ENCODE results near the gene WDR5.

The WDR5 gene

DNA sequence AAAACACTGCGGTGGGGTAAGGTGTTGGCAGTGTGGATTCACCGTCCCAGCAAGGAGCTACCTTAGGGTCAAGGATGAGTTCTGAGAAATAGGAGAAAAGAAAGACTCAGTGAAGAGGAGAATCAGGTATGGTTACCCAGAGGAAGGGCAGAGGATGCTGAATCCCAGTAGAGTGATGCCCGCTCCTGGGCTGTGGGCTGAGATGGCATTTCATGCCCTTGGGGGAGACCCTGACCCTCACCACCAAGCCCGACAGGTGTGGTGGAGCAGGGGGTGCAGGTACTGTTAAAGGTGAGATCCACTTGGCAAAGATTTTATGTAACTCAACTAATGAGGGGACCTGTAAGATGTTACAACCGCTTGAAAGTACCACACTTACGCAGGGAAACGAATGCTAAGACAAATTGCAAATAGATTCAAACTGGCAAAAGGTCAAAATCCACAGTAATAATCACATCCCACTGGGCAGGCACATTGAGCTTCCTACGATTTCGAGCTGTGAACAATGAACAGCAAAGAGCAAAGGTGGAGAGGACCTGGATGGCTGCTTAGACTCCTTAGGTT, 26.4 kb downstream of the WDR5 start:
- H3K27ac Mint-ChIP-seq: no peak overlapping the region
- H3K4me3 Mint-ChIP-seq: no peak overlapping the region

DNA sequence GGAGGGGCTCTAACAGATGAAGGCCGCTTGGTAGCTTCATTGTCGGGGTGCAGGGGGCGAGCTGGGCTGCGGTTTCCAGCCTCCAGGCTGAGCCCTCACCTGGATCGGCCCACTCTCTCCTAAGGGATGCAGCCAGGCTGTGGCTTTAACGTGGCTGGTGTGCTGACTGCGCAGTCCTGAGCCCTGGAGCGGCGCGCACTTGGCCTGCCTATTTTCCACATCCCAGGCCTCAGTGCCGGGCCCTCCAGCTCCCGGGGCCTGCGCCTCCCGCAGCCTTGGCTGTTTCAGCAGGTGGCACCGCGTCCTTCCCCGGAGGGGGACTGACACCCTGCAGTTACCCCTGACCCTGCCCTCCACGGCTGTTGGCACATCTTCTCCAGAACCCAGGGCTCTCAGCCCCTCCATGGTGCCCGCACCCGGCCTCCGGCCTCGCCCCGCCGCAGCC, 27.1 kb downstream of the WDR5 start:
- no peak overlapping the region for H3K27ac Mint-ChIP-seq
- peaks cover 24% of the 10 kb centered on the region for H3K4me1 Mint-ChIP-seq
- no peak for DNase-seq (ENCODE audit: low spot score in 2 of 2)
- ATAC-seq: no peak
- peaks cover 42% of the 10 kb centered on the region for H3K36me3 Mint-ChIP-seq
- H3K9me3 Mint-ChIP-seq: no peaks in the 10 kb centered on the region
- no peak overlapping the region for H3K4me3 Mint-ChIP-seq

More for the DNA sequence above, 26.4 kb downstream of the WDR5 start:
- Mint-ChIP-seq H3K36me3 (peaks cover 48% of the 10 kb centered on the region), H3K4me1 (peaks cover 24% of the 10 kb centered on the region), H3K9me3 (no peaks in the 10 kb centered on the region)
- no peak for ATAC-seq
- DNase-seq (ENCODE audit: low spot score in 2 of 2): no peak

DNA sequence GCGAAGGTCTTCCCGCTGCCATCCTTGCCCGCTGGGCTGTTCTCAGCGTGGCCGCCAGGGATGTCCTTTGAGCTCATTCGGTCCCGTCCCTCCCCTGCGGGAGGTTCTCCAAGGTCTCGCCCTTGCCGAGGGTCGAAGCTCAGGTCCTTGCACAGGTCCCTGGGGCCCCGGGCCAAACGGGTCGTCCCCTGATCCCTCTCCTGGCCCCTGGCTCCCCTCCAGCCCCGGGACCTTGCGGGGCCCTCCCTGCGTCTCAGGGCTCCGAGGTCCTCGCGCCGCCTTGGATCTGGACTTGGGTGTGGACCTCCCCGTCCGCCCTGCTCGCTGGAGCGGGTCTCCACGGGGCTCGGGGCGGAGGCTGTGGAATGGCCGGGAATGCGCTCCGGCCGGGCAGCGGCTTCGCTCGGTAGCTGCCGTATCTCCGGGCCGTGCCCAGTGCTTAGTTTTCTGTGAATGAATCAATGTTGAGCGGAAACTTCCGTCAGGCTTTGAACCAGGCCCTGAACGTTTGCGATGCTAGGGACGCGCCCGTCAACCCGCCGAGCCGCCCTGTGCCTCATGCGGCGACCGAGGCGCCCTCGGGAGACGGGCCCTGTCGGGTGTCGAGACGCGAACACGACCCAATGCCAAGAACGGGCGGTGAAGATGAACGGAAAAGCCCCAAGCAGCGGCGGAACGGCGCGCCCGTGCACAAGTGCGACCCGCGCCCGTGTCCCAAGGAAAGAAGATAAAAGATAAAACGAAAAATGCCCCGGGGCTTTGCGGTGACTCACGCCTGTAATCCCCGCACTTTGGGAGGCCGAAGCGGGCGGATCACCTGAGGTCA, 27.7 kb downstream of the WDR5 start:
- Mint-ChIP-seq H3K36me3 (peaks cover 36% of the 10 kb centered on the region), H3K9me3 (no peaks in the 10 kb centered on the region), H3K4me3 (no peak overlapping the region), H3K4me1 (peaks cover 24% of the 10 kb centered on the region), H3K27ac (no peak overlapping the region)
- ATAC-seq: peak; percentile 52
- DNase-seq (ENCODE audit: low spot score in 2 of 2): peak; percentile 65 to 84

DNA sequence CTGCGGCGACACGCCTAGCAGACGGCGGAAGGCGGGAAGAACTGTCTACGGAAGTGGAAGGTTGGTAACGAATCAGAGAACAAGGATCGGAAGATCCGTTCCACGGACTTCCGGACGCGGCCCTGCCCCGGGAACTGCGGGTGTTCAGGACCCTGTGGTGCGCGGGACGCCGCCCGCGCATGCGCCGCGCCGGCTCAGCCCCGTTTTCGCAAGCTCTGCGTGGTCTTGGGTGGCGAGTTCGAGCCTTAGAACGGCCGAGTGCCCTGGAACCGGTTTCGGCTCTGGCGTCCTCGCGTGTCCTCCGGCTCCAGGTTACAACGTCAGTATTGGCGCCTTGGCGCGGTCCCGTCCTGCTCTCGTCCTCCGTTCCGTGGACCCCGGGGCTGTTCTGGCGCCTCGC, 29.0 kb downstream of the WDR5 start:
- DNase-seq (ENCODE audit: low spot score in 2 of 2) (no peak), ATAC-seq (no peak)
- Mint-ChIP-seq H3K27ac (no peak overlapping the region), H3K4me3 (no peak overlapping the region), H3K36me3 (peaks cover 23% of the 10 kb centered on the region), H3K4me1 (peaks cover 24% of the 10 kb centered on the region), H3K9me3 (no peaks in the 10 kb centered on the region)

DNA sequence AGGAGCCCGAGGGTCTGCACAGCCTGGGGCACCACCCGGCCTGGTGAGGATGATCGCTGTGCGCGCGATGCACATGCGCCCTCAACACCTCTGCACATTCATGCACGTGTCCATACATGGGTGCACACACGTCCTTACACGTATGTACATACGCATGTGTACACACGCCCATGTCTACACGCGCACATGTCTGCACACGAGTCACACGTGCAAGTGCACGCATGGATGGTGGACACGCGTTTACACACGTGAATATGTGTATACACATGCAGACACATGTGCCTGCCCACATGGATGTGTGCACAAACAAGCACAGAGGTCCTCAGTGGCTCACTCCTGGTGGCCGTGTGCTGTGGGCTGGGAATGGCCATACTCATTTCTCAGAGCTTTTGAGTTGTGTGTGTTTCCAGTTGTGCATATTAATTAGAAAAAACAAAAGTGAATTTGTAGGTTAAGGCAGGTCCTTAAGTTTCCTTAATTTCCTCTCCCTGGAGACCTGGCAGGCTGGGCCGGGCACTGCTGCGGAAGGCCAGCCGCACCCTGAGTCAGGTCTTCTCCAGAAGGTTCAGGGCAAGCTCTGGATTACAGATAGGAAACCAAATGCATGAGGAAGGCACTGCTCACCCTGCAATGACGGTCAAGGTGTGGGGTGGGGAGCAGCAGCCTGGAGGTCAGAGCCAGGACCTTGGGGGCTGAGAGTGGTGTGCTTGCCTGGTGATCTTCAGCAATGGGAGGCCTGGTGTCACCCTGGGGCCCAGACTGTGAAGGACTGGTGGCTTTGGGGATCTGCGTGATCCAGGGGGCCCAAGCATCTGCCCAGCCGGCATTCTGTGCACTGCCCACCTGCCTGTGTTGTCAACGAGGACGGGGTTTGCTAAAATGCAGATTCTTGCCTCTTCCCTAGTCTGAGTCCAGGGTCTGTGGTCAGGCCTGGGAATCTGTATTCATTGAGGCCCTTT, 29.8 kb downstream of the WDR5 start:
- peaks cover 24% of the 10 kb centered on the region for H3K4me1 Mint-ChIP-seq
- no peak overlapping the region for H3K27ac Mint-ChIP-seq
- peak; percentile 43 to 76 for DNase-seq (ENCODE audit: low spot score in 2 of 2)
- peaks cover 15% of the 10 kb centered on the region for H3K36me3 Mint-ChIP-seq
- no peaks in the 10 kb centered on the region for H3K9me3 Mint-ChIP-seq
- ATAC-seq: no peak
- H3K4me3 Mint-ChIP-seq: no peak overlapping the region

DNA sequence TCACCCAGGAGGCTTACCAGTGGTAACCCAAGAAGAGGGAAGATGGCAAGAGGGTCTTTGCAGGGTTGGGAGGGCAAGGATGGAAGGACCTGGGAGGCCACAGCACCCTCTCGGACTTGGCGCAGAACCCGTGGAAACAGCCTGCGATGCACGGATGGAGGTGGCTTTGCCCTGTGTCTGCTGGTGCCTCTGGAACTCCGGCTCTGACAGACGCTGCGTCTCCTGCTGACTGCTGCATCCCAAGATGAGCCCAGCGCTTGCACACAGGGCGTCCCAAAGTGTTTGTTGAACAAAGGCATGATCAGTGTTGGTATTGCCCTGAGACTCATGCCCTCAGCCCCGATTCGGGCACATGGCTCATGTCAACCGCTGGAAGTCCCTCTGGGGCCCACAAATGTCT, 30.5 kb downstream of the WDR5 start:
- no peak overlapping the region for H3K4me3 Mint-ChIP-seq
- peaks cover 24% of the 10 kb centered on the region for H3K4me1 Mint-ChIP-seq

DNA sequence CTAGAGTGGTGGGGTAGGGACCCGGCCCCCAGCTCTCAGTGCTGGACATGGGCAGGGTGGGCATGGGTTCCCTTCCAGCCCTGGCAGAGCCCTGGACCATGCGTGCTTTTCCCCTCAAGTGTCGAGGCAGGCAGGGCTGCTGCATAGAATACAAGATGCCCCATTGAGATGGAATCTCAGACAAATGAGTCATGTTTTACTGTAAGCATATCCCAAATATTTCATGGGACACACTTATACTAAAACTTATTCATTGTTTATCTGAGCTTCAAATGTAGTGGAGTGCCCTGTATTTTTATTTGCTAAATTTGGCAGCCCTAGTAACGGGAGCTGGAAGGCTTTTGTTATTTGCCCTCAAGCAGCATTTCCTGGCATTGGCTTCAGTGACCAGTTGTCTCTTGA, 31.6 kb downstream of the WDR5 start:
- peaks cover 1% of the 10 kb centered on the region for H3K36me3 Mint-ChIP-seq
- ATAC-seq (no peak), DNase-seq (ENCODE audit: low spot score in 2 of 2) (no peak)
- no peak overlapping the region for H3K4me3 Mint-ChIP-seq
- H3K27ac Mint-ChIP-seq: no peak overlapping the region
- H3K4me1 Mint-ChIP-seq: peaks cover 13% of the 10 kb centered on the region
- no peaks in the 10 kb centered on the region for H3K9me3 Mint-ChIP-seq

More for the DNA sequence above, 30.5 kb downstream of the WDR5 start:
- H3K36me3 Mint-ChIP-seq: peaks cover 11% of the 10 kb centered on the region
- H3K27ac Mint-ChIP-seq: no peak overlapping the region
- no peak for ATAC-seq
- DNase-seq (ENCODE audit: low spot score in 2 of 2): no peak
- H3K9me3 Mint-ChIP-seq: no peaks in the 10 kb centered on the region

DNA sequence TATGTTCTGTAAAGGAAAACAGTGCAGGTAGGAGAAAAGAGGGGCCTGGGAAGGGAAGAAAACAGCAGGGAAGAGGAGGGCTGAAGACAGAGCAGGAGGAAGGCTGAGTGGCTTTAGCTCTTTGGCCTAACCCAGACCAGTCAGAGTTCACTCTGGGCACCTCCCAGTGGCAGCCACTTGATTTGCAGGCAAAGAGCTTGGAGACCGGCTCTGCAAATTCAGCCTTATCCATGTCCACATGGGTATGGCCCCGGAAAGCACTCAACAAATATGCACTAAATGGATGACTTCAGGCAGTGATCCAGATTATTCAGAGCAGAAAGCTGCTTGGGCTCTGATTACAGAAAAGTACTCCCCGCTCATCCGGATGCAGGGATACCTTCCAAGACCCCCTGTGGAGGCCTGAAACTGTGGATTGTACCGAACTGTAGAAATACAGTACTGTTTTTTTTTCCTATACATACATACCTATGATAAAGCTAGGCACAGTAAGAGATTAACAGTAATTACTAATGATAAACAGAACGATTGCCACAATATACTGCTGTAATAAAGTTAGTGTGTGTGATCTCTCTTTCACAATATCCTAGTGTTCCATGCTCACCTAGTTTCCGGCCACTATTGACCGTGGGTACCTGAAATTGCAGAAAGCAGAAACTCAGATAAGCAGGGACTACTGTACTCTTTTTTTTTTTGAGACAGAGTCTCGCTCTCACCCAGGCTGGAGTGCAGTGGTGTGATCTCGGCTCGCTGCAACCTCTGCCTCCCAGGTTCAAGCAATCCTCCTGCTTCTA, 33.1 kb downstream of the WDR5 start:
- no peak for ATAC-seq
- no peak overlapping the region for H3K4me3 Mint-ChIP-seq
- H3K36me3 Mint-ChIP-seq: no peaks in the 10 kb centered on the region
- no peak for DNase-seq (ENCODE audit: low spot score in 2 of 2)
- peaks cover 11% of the 10 kb centered on the region for H3K4me1 Mint-ChIP-seq
- no peaks in the 10 kb centered on the region for H3K9me3 Mint-ChIP-seq
- H3K27ac Mint-ChIP-seq: no peak overlapping the region

- no peak for ATAC-seq
- no peaks in the 10 kb centered on the region for H3K36me3 Mint-ChIP-seq
- H3K4me1 Mint-ChIP-seq: peaks cover 11% of the 10 kb centered on the region
- no peak overlapping the region for H3K27ac Mint-ChIP-seq
- H3K9me3 Mint-ChIP-seq: no peaks in the 10 kb centered on the region
- H3K4me3 Mint-ChIP-seq: no peak overlapping the region
- DNase-seq (ENCODE audit: low spot score in 2 of 2): no peak
Observed at GRCh38 chr9:134169724-134170401, 34.0 kb downstream of the WDR5 start.

- Mint-ChIP-seq H3K4me3 (no peak overlapping the region), H3K27ac (no peak overlapping the region), H3K9me3 (no peaks in the 10 kb centered on the region), H3K4me1 (peaks cover 8% of the 10 kb centered on the region), H3K36me3 (no peaks in the 10 kb centered on the region)
- DNase-seq (ENCODE audit: low spot score in 2 of 2): no peak
- ATAC-seq: no peak
Observed at GRCh38 chr9:134170532-134171315, 34.8 kb downstream of the WDR5 start.

DNA sequence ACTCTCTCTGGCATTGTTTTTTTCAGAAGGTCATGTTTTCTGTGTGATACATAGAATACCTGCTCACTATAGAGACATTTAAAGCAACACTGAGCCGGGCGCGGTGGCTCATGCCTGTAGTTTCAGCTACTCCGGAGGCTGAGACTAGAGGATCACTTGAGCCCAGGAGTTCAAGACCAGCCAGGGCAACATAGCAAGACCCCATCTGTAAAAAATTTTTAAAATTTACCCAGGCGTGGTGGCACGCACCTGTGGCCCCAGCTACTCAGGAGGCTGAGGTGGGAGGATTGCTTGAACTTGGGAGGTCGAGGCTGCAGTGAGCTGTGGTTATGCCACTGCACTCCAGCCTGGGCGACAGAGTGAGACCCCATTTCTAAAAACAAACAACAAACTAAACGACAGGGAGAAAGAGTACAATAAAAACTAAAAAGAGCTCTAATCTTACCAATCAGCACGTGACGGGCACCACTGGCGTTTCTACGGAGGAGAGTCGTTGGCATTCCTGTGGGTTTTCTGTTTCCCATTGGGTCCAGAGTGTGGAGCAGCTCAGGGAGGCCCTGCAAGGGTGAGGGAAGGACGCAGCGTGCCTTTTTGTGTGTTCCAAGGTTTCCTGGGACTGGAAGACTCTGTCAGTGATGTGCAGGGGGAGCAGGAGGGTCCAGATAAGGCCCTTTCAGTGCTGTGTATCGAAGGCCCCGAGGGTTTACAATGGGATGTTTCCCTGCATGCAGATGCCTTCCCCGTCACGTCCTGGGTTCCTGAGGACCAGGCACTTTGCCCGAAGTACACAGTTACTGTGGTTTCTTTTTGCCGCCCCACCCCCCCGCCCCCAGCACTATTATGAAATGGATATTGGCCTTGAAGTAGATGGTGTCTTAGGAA, 35.7 kb downstream of the WDR5 start:
- Mint-ChIP-seq H3K4me3 (no peak overlapping the region), H3K4me1 (no peaks in the 10 kb centered on the region), H3K9me3 (no peaks in the 10 kb centered on the region), H3K36me3 (no peaks in the 10 kb centered on the region), H3K27ac (no peak overlapping the region)
- no peak for ATAC-seq
- DNase-seq (ENCODE audit: low spot score in 2 of 2): no peak

DNA sequence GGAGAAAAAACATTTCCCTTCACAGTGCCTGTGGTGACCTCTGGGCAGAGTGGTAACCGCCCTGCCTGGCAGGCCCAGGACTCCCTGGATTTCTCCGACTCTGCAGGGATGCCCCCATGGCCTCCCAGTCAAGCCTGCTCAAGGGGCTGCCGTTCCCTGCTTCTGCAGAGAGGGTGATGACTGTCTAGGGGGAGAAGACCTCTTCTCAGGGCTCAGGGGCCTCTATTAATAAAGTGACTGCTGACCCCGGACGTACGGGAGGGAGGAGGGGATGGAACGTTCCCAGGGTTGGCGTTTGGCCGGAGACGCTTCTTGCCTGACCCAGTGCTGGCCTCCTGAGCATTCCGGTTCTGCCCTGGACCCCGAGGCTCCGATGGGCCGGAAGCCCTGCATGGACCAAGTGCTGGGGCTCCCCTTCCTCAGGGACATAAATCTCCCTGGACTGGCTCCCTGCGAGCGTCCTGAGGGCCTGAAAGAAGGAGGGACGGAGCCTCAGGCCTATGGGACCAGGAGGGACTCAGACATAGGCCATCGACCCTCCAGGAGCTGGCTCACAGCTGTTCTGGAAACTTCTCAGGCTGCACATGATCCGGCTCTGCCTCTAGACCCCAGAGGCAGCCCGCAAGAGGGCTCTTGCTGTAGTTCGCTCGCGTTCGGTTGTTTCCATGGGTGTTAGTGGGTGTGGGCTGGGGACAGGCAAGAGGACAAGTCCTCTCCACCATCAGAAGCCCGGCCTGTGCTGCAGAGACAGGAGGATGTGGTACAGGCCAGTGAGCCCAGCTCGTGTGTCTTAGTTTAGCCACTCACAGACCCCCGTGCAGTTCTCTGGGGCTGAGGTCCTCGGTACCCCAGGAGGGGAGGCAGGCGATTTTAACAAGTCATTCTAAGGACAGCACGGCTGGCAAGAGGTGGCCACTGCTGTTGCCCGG, 36.6 kb downstream of the WDR5 start:
- Mint-ChIP-seq H3K36me3 (no peaks in the 10 kb centered on the region), H3K9me3 (no peaks in the 10 kb centered on the region), H3K4me1 (no peaks in the 10 kb centered on the region), H3K27ac (no peak overlapping the region), H3K4me3 (no peak overlapping the region)
- no peak for ATAC-seq
- no peak for DNase-seq (ENCODE audit: low spot score in 2 of 2)

Data from stimulated activated effector memory CD8-positive, alpha-beta T cell treated with anti-CD3 and anti-CD28 coated beads, Interleukin-12 subunit alpha, Interleukin-12 subunit beta, amount 100 ng/mL, for 72 hours (primary cell).